HCT116 (cell line): ENCODE data around the gene C1QBP. TPM values are rescaled to one million over a fixed set of nuclear protein-coding genes. Genes with fewer than 3 reads are reported as not detected.

Source experiments
- ATAC-seq: fragments of 200-7000 bp; cut with Tn5 transposase; 2 replicates; pipeline ENCODE4 v1.9.1; 2020; ENCODE audit warnings: mild to moderate bottlenecking, moderate library complexity
- BruUV-seq: library from RNA; stranded (reverse); fragments of 400-500 nt; replicated peaks from 2 replicates; lab custom pipeline; 2021; lab: Mats Ljungman, UMichigan
- CTCF ChIA-PET: fragments of 300-600 bp; sonication (Branson Sonifier 250); formaldehyde crosslinking; loops from one replicate; lab custom pipeline; 2021; ENCODE audit warnings: antibody characterized with exemption; lab: Charles Lee
- POLR2A ChIA-PET: fragments of 300-600, 350-600 bp; sonication (Branson Sonifier 250); formaldehyde crosslinking; loops from one replicate; lab custom pipeline; 2021; ENCODE audit warnings: antibody characterized with exemption; lab: Charles Lee
- RAD21 ChIA-PET, 2 experiments: fragments of 300-600 bp; sonication (Branson Sonifier 250); formaldehyde crosslinking; loops; one replicate each; lab custom pipeline; 2023; ENCODE audit warnings: low total read pairs in 2 of 2; ENCODE audit not compliant: uncharacterized antibody in 2 of 2, unreplicated experiment in 2 of 2, low non-redundant PET in 1 of 2; lab: Charles Lee
- DNase-seq: peaks from one replicate; pipeline ENCODE4 v3.0.0-alpha.2; 2010; ENCODE audit warnings: low read depth, low spot score
- H2AFZ ChIP-seq: fragments of 200-600 bp; shearing (Covaris generic), sonication (generic); 2 replicates; pipeline ENCODE4 v1.6.1; 2017; ENCODE audit warnings: low read depth, mixed run types, mixed read lengths, antibody characterized with exemption, low read length; ENCODE audit not compliant: poor library complexity, severe bottlenecking
- H3K27ac ChIP-seq: 2 replicates; pipeline ENCODE4 v1.5.1; 2012; ENCODE audit warnings: low read depth, low read length
- H3K27me3 ChIP-seq: fragments of 200-600 bp; sonication (generic); 2 replicates; pipeline ENCODE4 v1.6.1; 2016; ENCODE audit warnings: mixed run types, low read length, mixed read lengths; ENCODE audit not compliant: insufficient read depth
- H3K36me3 ChIP-seq, 2 experiments: fragments of 200-500 bp in 1 of 2; fragments of 200-600 bp in 1 of 2; sonication (Bioruptor generic) in 1 of 2; sonication (generic) in 1 of 2; 2 replicates each; pipeline versions ENCODE4 v1.5.1 to v1.6.1; 2014 to 2016; ENCODE audit warnings: low read length in 2 of 2, inconsistent platforms in 1 of 2, mixed read lengths in 1 of 2, mixed run types in 1 of 2; ENCODE audit not compliant: insufficient read depth in 2 of 2, control insufficient read depth in 1 of 2
- H3K4me1 ChIP-seq, 2 experiments: fragments of 200-600 bp in 1 of 2; sonication (generic) in 1 of 2; 2 replicates each; pipeline versions ENCODE4 v1.5.1 to v1.6.1; 2012 to 2017; ENCODE audit warnings: low read length in 2 of 2, inconsistent platforms in 1 of 2, mild to moderate bottlenecking in 1 of 2, mixed read lengths in 1 of 2, mixed run types in 1 of 2, moderate library complexity in 1 of 2; ENCODE audit not compliant: insufficient read depth in 2 of 2, control insufficient read depth in 1 of 2
- H3K4me2 ChIP-seq: fragments of 200-600 bp; sonication (generic); 2 replicates; pipeline ENCODE4 v1.6.1; 2017; ENCODE audit warnings: mixed run types, low read length, mixed read lengths
- H3K4me3 ChIP-seq, 2 experiments: fragments of 200-600 bp in 1 of 2; sonication (generic) in 1 of 2; replicated peaks in 1 of 2; 2 replicates each; pipeline ENCODE4 v1.5.1; 2011 to 2016; ENCODE audit warnings: low read length in 2 of 2, control low read depth in 1 of 2, low read depth in 1 of 2, mild to moderate bottlenecking in 1 of 2, mixed read lengths in 1 of 2, mixed run types in 1 of 2
- H3K79me2 ChIP-seq: fragments of 200-600 bp; sonication (generic); 2 replicates; pipeline ENCODE4 v1.6.1; 2017; ENCODE audit warnings: mild to moderate bottlenecking, mixed run types, low read length, moderate library complexity, mixed read lengths; ENCODE audit not compliant: insufficient read depth
- H3K9ac ChIP-seq: fragments of 200-600 bp; sonication (generic); 2 replicates; pipeline ENCODE4 v1.6.1; 2016; ENCODE audit warnings: low read length, mixed read lengths
- H3K9me2 ChIP-seq: fragments of 200-600 bp; sonication (generic), shearing (Covaris generic); 2 replicates; pipeline ENCODE4 v1.6.1; 2017; ENCODE audit warnings: mixed run types, mild to moderate bottlenecking, moderate library complexity; ENCODE audit not compliant: insufficient read depth
- H3K9me3 ChIP-seq, 2 experiments: fragments of 200-500 bp in 1 of 2; fragments of 200-600 bp in 1 of 2; sonication (Bioruptor generic) in 1 of 2; sonication (generic) in 1 of 2; 2 replicates each; pipeline ENCODE4 v1.6.1; 2014 to 2017; ENCODE audit warnings: low read length in 2 of 2, mixed read lengths in 2 of 2, inconsistent platforms in 1 of 2, low read depth in 1 of 2, mild to moderate bottlenecking in 1 of 2, mixed run types in 1 of 2, moderate library complexity in 1 of 2; ENCODE audit not compliant: control insufficient read depth in 1 of 2, insufficient read depth in 1 of 2
- H4K20me1 ChIP-seq: fragments of 200-600 bp; sonication (generic), shearing (Covaris generic); 2 replicates; pipeline ENCODE4 v1.6.1; 2017; ENCODE audit warnings: mixed run types, mild to moderate bottlenecking, moderate library complexity; ENCODE audit not compliant: insufficient read depth
- CBX3 ChIP-seq: IDR thresholded peaks from 2 replicates; pipeline ENCODE4 v1.6.1; 2012; ENCODE audit warnings: low read depth
- EGR1 ChIP-seq: IDR thresholded peaks from 2 replicates; pipeline ENCODE4 v1.6.1; 2012; ENCODE audit warnings: low read depth
- EZH2 ChIP-seq: fragments of 200-600 bp; sonication (generic); IDR thresholded peaks from 2 replicates; pipeline ENCODE4 v1.6.1; 2017; ENCODE audit warnings: antibody characterized with exemption, mixed run types
- FOSL1 ChIP-seq: IDR thresholded peaks from 2 replicates; pipeline ENCODE4 v1.6.1; 2012; ENCODE audit warnings: low read depth
- SP1 ChIP-seq: IDR thresholded peaks from 2 replicates; pipeline ENCODE4 v1.6.1; 2012; ENCODE audit warnings: low read depth
- intact Hi-C: fragments of 100-400 bp; cut with micrococcal nuclease; formaldehyde crosslinking; loops from 2 replicates; pipeline ENCODE4 v1.10.0; 2022
- total RNA-seq: library from RNA; stranded (reverse); gene quantifications from one replicate; pipeline ENCODE4 v1.2.1, GENCODE V29; 2021; ENCODE audit not compliant: unreplicated experiment

C1QBP gene
- total RNA-seq, 1 experiment from 2014 or later, result 524 TPM

DNA sequence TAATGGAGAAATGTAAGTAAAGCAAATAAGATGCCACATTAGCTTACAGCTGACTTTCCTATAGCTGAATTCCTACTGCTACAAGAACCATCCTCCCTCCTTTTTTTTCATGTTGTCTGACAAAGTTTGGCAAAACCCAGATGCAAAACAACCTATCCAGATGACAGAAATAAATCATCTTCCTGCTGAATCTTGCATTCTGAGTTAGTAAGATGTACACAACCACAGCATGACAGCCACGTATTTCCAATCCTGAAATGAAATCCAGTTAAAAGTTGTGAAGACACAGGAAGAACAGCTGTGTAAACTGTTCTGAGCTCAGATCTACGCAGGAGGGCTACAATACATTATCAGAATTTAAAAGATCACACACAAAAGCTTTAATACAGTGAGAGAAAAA, 35.0 kb upstream of the C1QBP start:
- ChIA-PET POLR2A (interaction anchor here (1.6 kb wide), 1 partner anchor 12 kb away, joined by 4 read pairs; the partner anchor contains the start of genes DERL2 and MIS12), RAD21 (no interaction called here), CTCF (interaction anchor here (0.5 kb wide), 1 partner anchor 13 kb away, joined by 3 read pairs; the partner anchor contains the start of gene MIS12)
- Histone ChIP-seq H3K9me2 (no peaks in the 10 kb centered on the region), H3K4me3 (no peak overlapping the region), H3K36me3 (peaks cover 22 to 40% of the 10 kb centered on the region in 2 experiments), H3K9me3 (no peaks in the 10 kb centered on the region), H3K4me1 (peaks cover 0 to 5% of the 10 kb centered on the region in 2 experiments; a peak in 1 of 4 replicates), H3K27me3 (no peaks in the 10 kb centered on the region), H3K4me2 (no peak overlapping the region), H4K20me1 (no peaks in the 10 kb centered on the region), H2AFZ (no peak overlapping the region), H3K27ac (no peak overlapping the region), H3K9ac (no peak overlapping the region), H3K79me2 (peaks cover 21% of the 10 kb centered on the region)
- ATAC-seq, result no peak
- intact Hi-C loops, result no loop called here
- no TSS peak for BruUV-seq
- no peak for DNase-seq
- TF ChIP-seq SP1, result no peak

DNA sequence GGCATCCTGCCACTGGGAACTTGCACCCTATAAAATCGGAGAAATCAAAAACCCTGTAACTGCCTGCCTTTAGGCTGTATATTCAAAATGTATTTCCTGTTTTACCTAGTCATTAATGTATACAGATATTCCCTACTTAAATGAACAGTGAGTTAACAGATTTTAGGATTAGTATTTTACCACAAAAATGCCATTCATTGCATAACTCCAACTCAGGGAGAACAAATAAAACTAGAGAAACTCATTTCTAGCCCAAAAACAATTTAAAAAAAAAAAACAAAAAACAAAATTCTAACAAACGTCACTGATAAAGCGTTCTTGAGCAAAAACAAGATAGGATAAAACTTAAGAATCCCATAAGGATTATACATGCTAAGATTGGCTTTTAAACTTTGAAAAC, 33.6 kb upstream of the C1QBP start:
- Histone ChIP-seq H3K79me2 (peaks cover 33% of the 10 kb centered on the region), H3K36me3 (peaks cover 9 to 26% of the 10 kb centered on the region in 2 experiments), H3K4me3 (no peak overlapping the region), H4K20me1 (no peaks in the 10 kb centered on the region), H3K9me2 (no peaks in the 10 kb centered on the region), H3K27me3 (no peaks in the 10 kb centered on the region), H3K9ac (no peak overlapping the region), H2AFZ (no peak overlapping the region), H3K9me3 (no peaks in the 10 kb centered on the region), H3K4me2 (no peak overlapping the region), H3K4me1 (peaks cover 0 to 5% of the 10 kb centered on the region in 2 experiments; a peak in 1 of 4 replicates), H3K27ac (no peak overlapping the region)
- DNase-seq, result no peak
- intact Hi-C loops, result no loop called here
- ATAC-seq, result no peak
- RAD21 ChIA-PET, result no interaction called here
- no peak for TF ChIP-seq EZH2
- TF ChIP-seq FOSL1, result no peak
- TF ChIP-seq EGR1, result no peak
- no peak for TF ChIP-seq SP1
- no peak for TF ChIP-seq CBX3
- POLR2A ChIA-PET, result no interaction called here
- no TSS peak for BruUV-seq
- CTCF ChIA-PET, result no interaction called here
